Urinary bladder (tissue), 4 donors: ENCODE results near the gene ERCC6L. TPM values are rescaled to one million over a fixed set of nuclear protein-coding genes. Genes with fewer than 3 reads are reported as not detected.
A peak's percentile ranks its signal among the peaks of the same experiment; 100 is the strongest.

Experiments used
- DNase-seq: peaks from one replicate; pipeline ENCODE4 v3.0.0-alpha.2; 2015; ENCODE audit errors: extremely low spot score
- H3K27ac ChIP-seq: one replicate; pipeline ENCODE4 v1.5.1; 2013; ENCODE audit warnings: low read depth, mild to moderate bottlenecking, moderate library complexity
- H3K36me3 ChIP-seq: one replicate; pipeline ENCODE4 v1.6.1; 2013; ENCODE audit warnings: mild to moderate bottlenecking, moderate library complexity; ENCODE audit not compliant: insufficient read depth
- H3K4me1 ChIP-seq: one replicate; pipeline ENCODE4 v1.6.1; 2013; ENCODE audit warnings: mild to moderate bottlenecking, moderate library complexity; ENCODE audit not compliant: insufficient read depth
- H3K4me3 ChIP-seq: one replicate; pipeline ENCODE4 v1.5.1; 2013; ENCODE audit warnings: low read depth, low read length
- WGBS: extraction: QIAGEN DNeasy Blood & Tissue Kit; methylation state at CpG from one replicate; pipeline ENCODE4 v1.1.7; 2013; 5-methylcytosine and 5-hydroxymethylcytosine counted together
- polyA plus RNA-seq: library from polyadenylated mRNA; stranded (reverse); fragments of 200-250 nt; gene quantifications from one replicate; pipeline ENCODE4 v1.2.3, GENCODE V29; 2013
- total RNA-seq: library from RNA; depleted of rRNA; stranded (reverse); fragments of >200 nt; gene quantifications from one replicate; pipeline ENCODE4 v1.2.3, GENCODE V29; 2014
- donor health status: healthy with polysubstance abuse.
- donor health status: healthy.

The ERCC6L gene, protein sequence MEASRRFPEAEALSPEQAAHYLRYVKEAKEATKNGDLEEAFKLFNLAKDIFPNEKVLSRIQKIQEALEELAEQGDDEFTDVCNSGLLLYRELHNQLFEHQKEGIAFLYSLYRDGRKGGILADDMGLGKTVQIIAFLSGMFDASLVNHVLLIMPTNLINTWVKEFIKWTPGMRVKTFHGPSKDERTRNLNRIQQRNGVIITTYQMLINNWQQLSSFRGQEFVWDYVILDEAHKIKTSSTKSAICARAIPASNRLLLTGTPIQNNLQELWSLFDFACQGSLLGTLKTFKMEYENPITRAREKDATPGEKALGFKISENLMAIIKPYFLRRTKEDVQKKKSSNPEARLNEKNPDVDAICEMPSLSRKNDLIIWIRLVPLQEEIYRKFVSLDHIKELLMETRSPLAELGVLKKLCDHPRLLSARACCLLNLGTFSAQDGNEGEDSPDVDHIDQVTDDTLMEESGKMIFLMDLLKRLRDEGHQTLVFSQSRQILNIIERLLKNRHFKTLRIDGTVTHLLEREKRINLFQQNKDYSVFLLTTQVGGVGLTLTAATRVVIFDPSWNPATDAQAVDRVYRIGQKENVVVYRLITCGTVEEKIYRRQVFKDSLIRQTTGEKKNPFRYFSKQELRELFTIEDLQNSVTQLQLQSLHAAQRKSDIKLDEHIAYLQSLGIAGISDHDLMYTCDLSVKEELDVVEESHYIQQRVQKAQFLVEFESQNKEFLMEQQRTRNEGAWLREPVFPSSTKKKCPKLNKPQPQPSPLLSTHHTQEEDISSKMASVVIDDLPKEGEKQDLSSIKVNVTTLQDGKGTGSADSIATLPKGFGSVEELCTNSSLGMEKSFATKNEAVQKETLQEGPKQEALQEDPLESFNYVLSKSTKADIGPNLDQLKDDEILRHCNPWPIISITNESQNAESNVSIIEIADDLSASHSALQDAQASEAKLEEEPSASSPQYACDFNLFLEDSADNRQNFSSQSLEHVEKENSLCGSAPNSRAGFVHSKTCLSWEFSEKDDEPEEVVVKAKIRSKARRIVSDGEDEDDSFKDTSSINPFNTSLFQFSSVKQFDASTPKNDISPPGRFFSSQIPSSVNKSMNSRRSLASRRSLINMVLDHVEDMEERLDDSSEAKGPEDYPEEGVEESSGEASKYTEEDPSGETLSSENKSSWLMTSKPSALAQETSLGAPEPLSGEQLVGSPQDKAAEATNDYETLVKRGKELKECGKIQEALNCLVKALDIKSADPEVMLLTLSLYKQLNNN
- total RNA-seq, result 3.8 TPM
- polyA plus RNA-seq, result 0.05 TPM

DNA sequence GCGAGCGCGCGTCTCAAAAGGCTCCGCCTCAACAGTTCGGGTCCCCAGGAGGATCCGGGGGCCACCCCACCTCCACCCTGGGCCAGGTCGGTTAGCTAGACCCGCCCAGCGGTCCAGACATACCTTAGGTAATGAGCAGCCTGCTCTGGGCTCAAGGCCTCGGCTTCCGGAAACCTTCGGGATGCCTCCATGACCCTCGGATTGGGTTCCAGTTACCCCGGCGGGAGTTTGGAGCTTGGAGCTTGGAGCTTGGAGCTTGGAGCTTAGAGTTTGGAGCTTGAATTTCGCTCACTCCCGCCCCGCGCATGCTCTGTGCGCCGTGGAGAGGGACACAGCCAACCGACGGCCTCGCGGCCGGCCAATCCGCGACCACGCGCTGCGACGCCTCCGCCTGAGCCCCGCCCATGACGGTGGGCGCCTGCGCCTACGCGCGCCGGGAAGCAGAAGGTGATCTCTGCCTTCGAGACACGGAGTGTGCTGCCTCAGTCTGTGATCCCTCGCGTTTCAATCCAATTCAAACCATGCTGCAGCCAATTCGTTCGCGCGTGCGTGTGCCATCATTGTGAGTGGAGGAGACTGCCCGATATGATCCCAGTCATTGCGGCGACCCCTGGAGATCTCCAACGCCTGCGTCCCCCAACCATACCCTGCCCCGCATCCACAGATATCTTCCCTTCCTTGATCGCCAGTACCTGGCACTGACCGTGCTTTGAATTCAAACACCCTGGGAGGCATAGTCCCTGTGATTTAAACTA is at the start of gene ERCC6L:
Gene ERCC6L, minus strand, starts transcription at position 307 of the 755 bp plus-strand sequence. Its CDS starts 116 bp downstream, at position 191.
- no peak within 1 kb of the TSS for H3K27ac ChIP-seq
- DNase-seq, result peak; percentile 70
- H3K4me3 ChIP-seq, result peak within 1 kb of the TSS; percentile 20
- WGBS, result under 1% methylated on average over 59 of the region's 59 CpGs
- H3K36me3 ChIP-seq, result no peaks in the 10 kb centered on the region
- no peaks in the 10 kb centered on the region for H3K4me1 ChIP-seq

DNA sequence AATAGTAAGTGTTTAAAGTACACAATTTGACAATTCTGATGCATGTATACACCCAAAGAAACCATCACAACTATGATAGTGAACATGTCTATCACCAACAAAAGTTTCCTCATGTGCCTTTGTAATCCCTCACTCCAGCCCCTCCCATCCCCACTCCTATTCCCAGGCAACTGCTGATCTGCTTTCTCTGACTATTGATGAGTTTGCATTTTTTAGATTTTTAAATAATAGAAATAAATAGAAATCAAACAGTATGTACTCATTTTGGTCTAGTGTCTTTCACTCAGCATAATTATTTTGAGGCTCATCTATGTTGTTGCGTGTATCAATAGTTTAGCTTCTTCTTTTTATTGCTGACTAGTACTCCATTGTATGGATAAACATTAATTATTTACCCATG is 43.5 kb upstream of the ERCC6L start:
- Histone ChIP-seq H3K4me3 (no peak overlapping the region), H3K36me3 (no peaks in the 10 kb centered on the region), H3K27ac (no peak overlapping the region), H3K4me1 (no peaks in the 10 kb centered on the region)
- 93% methylated on average over 1 of the region's 1 CpG for WGBS
- no peak for DNase-seq

DNA sequence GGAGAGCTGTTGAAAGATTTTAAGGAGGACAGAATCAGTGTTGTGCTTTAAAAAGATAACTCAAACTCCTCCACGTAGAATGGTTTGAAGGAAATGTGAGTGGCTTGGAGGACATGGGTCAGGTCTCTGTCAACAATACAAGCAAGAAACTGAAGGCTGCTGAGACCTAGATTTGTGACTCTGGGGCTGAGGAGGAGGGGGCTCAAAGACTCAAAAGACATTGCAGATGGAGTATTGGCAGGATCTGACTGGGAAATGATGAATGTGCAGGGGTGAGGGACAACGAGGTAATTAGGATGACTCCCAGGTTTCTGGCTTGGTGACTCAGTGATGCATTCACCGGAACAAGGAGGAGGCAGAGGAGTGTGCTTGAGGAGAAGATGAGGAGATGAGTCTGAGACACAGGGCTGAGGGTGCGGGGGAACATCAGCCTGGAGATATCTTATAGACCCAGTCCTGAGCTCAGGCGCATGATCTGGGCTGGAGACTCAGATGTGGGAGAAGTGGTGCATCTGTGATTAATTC is 41.6 kb upstream of the ERCC6L start:
- DNase-seq, result no peak
- H3K4me3 ChIP-seq, result no peak overlapping the region
- 67% methylated on average over 5 of the region's 5 CpGs for WGBS

DNA sequence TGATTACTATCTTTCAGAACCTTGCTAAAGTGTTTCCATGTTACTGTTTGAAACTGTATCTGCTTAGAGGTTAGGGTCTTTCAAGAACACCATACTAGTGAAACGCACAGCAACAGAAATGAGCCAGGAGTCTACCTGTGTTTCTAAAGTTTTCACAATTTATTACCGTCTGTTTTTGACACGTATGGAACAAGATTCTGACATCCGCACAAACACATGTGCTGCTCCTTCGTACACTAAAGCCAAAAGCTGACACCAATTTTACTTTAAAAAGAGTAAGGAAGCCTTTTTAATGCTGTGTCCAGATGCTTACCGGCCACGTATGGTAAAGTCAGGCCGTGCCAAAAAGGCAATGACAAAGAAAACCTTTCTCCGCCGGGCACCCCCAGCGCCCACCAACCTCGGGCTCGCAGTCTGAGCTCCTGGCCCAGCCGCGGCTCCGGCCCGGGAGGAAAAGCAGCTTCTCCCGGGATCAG is 37.7 kb upstream of the ERCC6L start:
- no peaks in the 10 kb centered on the region for H3K4me1 ChIP-seq
- H3K4me3 ChIP-seq, result peak overlapping the region; percentile 64
- 0% methylated on average over 18 of the region's 18 CpGs for WGBS
- peaks cover 5% of the 10 kb centered on the region for H3K36me3 ChIP-seq
- DNase-seq, result no peak
- peak overlapping the region; percentile 83 for H3K27ac ChIP-seq

More for the DNA sequence above, 41.6 kb upstream of the ERCC6L start:
- Histone ChIP-seq H3K27ac (no peak overlapping the region), H3K36me3 (no peaks in the 10 kb centered on the region), H3K4me1 (no peaks in the 10 kb centered on the region)

DNA sequence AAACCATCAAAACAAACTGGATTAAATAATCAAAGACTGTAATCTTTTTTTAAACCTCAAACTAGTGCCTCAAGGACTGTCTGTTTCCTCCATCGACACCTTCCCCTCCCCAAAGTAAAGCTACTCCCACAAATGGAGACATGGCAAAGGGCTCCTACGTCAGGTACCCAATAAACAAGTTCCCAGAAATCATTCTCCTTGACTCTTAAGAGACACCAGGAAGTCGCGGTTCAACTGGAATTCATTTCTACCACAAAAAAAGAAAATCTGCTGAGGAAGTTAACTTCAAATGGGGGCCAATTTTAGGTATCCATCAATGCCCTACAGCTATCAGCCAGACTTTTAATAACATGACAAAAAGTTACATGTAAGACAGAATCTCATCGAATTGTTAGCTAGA is 35.7 kb upstream of the ERCC6L start:
- H3K27ac ChIP-seq, result no peak overlapping the region
- H3K4me3 ChIP-seq, result no peak overlapping the region
- no peak for DNase-seq
- H3K4me1 ChIP-seq, result no peaks in the 10 kb centered on the region
- 76% methylated on average over 5 of the region's 5 CpGs for WGBS
- H3K36me3 ChIP-seq, result peaks cover 5% of the 10 kb centered on the region

DNA sequence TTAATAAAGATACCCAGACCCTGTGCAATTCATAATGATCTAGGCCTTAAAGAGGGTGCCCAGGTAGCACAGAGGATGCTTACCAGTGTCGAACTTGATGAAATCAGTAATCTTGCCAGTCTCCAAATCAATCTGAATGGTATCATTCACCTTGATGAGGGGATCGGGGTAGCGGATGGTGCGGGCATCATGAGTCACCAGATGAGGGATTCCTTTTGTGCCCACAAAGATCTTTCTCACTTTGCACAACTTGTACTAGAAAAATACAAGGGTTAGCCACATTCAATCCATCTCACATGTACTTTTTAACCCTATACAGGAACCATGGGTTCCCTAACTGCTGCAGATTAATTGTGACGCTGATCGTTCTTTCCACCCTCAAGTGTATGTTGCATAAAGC is 34.9 kb upstream of the ERCC6L start:
- 83% methylated on average over 6 of the region's 6 CpGs for WGBS
- no peak overlapping the region for H3K4me3 ChIP-seq

DNA sequence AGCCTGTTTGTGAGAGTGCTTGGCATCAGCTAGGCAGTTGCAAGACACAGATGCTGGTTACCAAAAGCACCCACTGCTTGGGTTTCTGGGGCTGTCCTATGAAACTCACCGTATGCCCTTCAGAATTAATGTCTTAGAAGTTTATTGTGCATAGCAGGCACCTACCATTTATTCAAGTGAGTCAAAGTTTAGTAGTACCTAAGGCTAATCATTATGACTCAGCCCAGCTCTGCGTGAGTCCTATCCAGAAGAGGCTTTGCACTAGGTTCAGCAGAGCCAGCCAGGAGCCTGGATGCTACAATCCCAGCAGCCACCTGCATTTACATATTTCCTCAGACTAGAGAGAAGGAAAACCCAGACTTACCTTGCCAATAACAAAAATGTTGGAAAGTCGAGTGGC is 34.0 kb upstream of the ERCC6L start:
- Histone ChIP-seq H3K36me3 (peaks cover 7% of the 10 kb centered on the region), H3K4me1 (no peaks in the 10 kb centered on the region), H3K4me3 (no peak overlapping the region), H3K27ac (no peak overlapping the region)
- no peak for DNase-seq
- WGBS, result 67% methylated on average over 3 of the region's 3 CpGs

More for the DNA sequence above, 34.9 kb upstream of the ERCC6L start:
- H3K4me1 ChIP-seq, result no peaks in the 10 kb centered on the region
- no peak overlapping the region for H3K27ac ChIP-seq
- no peak for DNase-seq
- peaks cover 5% of the 10 kb centered on the region for H3K36me3 ChIP-seq

DNA sequence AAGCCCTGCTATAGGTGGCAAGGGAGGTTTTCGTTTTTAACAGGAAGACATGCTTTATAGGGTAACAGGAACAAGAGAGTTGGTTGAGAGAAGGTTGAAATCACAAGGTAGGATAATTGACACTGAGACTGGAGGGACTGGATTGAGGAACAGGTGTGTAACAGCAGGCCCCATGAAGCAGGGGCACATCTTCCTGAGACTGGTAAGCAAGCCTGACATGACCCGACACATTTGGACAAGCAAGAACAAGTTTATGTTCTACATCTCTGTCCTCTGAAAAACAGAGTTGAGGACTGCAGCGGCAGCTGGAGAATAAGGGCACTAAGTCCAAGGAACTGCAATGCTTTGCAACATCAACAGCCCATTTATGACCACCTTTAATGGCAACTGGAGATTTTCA is 33.0 kb upstream of the ERCC6L start:
- DNase-seq, result no peak
- no peaks in the 10 kb centered on the region for H3K4me1 ChIP-seq
- H3K4me3 ChIP-seq, result no peak overlapping the region
- 73% methylated on average over 3 of the region's 3 CpGs for WGBS
- H3K27ac ChIP-seq, result no peak overlapping the region
- H3K36me3 ChIP-seq, result peaks cover 7% of the 10 kb centered on the region

DNA sequence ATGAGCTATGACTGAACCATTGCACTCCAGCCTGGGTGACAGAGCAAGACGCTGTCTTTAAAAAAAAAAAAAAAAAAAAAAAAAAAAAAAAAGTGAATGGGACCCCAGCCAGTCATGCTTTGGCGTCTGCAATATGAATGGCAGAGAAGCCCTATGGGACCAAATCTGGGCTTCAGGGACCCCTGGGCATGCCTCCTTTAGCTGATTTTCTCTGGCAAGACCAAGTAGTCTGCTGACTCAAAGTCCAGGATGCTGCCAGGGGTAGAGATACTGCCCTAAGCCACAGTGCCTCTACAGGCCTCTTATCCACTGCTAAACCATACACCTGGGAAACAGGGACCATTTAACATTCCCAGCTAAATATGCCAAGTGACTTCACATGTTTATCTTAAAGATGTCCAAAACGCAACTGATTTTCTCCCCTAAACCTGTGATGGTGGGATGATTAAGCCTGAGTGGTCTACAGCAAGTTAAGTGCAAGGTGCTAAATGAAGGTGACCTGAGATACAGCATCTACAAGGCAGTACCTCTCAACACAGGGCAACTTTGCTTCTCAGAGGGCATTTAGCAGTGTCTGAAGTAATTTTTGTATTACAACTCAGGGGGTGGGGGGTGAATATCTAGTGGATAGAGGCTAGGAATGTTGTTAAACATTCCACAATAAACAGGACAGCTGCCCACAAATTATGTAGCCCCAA is 32.4 kb upstream of the ERCC6L start:
- WGBS, result 37% methylated on average over 3 of the region's 3 CpGs
- Histone ChIP-seq H3K36me3 (peaks cover 7% of the 10 kb centered on the region), H3K4me3 (no peak overlapping the region), H3K4me1 (no peaks in the 10 kb centered on the region), H3K27ac (no peak overlapping the region)
- no peak for DNase-seq

DNA sequence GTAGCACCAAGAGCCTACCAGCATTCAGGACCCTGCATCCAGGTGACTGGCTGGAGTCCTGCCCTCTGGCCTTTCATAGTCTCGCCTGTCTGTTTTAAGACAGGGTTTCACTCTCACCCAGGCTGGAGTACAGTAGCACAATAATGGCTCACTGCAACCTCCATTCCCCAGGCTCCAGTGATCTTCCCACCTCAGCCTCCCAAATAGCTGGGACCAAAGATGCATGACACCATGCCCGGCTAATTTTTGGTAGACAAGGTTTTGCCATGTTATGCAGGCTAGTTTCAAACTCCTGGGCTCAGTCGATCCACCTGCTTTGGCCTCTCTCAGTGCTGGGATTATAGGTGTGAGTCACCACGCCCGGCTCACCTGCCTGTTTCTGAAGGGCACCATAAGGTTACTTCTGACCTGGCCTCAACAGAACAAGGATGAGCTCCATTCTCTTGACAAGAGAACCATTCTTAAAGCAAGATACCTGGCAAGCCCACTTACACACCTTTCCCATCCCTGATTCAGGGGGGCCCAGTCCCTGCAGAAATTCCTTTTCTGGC is 31.6 kb upstream of the ERCC6L start:
- Histone ChIP-seq H3K36me3 (peaks cover 7% of the 10 kb centered on the region), H3K4me1 (no peaks in the 10 kb centered on the region), H3K4me3 (no peak overlapping the region), H3K27ac (no peak overlapping the region)
- DNase-seq, result no peak
- 87% methylated on average over 5 of the region's 5 CpGs for WGBS

DNA sequence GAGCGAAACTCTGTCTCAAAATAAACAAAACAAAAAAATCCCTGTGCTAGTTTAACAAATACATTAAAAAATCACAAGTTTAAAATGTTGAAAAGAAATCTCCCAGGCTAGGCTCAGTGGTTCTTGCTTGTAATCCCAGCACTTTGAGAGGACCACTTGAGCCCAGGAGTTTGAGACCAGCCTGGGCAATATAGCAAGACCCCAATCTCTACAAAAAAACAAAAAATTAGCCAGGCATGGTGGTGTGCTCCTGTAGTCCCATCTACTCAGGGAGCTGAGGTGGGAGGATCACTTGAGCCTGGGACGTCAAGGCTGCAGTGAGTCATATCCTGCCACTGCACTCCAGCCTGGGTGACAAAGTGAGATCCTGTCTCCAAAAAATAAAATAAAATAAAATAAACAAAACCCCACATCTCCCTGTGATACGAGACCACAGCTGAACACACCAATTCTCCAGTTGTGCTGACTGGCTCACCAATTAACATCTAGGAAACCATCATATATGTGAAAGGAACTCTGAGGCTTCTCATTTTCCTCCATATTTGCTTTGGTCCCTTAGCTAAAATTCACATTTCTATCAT is 30.9 kb upstream of the ERCC6L start:
- Histone ChIP-seq H3K4me3 (no peak overlapping the region), H3K4me1 (no peaks in the 10 kb centered on the region), H3K27ac (no peak overlapping the region), H3K36me3 (peaks cover 7% of the 10 kb centered on the region)
- no peak for DNase-seq
- WGBS, result 43% methylated on average over 3 of the region's 3 CpGs
